ENCODE results near the gene ADAP1.

DNA sequence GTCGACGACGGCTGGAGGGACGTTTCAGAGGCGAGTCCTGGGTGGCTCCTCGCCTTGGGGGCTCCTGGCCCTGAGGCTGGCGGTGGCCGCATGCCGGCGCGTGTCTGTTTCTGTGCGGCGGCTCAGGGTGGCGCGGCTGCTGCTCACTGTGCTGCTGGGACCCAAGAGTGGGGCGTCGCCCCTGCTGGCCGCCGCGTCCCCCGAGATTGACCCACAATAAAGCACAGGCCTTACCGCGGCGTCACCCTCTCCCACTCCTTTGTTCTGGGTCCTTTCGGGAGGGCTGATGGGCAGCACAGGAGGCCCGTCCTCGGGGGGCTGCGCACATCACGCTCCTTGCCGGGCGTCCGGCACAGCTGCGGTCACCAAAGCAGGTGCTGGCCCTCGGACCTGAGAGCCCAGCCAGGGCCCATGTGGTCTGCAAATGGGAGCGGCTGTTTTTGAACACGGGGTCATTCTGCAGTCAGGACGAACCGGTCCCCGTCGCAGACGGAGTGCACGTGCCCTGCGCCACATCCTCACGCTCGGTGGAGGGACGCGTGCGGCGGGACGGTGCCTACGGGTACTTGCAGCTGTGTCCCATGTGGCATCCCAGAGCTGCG lies 58.9 kb downstream of the ADAP1 start:
- TF ChIP-seq ZNF830 (tag by site-specific recombination; IDR thresholded peaks at IDR 0.05; ENCODE audit: low read depth) (no peak), ZNF311 (tag by site-specific recombination; IDR thresholded peaks at IDR 0.05; ENCODE audit: borderline replicate concordance) (no peak), KLF1 (tag by site-specific recombination; IDR thresholded peaks at IDR 0.05) (no peak), EGR2 (tag by site-specific recombination; IDR thresholded peaks at IDR 0.05; ENCODE audit: low read depth) (no peak)
- TF ChIP-seq, protein P1, sequence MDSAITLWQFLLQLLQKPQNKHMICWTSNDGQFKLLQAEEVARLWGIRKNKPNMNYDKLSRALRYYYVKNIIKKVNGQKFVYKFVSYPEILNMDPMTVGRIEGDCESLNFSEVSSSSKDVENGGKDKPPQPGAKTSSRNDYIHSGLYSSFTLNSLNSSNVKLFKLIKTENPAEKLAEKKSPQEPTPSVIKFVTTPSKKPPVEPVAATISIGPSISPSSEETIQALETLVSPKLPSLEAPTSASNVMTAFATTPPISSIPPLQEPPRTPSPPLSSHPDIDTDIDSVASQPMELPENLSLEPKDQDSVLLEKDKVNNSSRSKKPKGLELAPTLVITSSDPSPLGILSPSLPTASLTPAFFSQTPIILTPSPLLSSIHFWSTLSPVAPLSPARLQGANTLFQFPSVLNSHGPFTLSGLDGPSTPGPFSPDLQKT (IDR thresholded peaks at IDR 0.05; ENCODE audit: borderline replicate concordance, low read depth, low read length): no peak
- TF ChIP-seq, protein P2, sequence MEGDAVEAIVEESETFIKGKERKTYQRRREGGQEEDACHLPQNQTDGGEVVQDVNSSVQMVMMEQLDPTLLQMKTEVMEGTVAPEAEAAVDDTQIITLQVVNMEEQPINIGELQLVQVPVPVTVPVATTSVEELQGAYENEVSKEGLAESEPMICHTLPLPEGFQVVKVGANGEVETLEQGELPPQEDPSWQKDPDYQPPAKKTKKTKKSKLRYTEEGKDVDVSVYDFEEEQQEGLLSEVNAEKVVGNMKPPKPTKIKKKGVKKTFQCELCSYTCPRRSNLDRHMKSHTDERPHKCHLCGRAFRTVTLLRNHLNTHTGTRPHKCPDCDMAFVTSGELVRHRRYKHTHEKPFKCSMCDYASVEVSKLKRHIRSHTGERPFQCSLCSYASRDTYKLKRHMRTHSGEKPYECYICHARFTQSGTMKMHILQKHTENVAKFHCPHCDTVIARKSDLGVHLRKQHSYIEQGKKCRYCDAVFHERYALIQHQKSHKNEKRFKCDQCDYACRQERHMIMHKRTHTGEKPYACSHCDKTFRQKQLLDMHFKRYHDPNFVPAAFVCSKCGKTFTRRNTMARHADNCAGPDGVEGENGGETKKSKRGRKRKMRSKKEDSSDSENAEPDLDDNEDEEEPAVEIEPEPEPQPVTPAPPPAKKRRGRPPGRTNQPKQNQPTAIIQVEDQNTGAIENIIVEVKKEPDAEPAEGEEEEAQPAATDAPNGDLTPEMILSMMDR (tag by site-specific recombination; IDR thresholded peaks at IDR 0.05): no peak
- TF ChIP-seq, protein P3, sequence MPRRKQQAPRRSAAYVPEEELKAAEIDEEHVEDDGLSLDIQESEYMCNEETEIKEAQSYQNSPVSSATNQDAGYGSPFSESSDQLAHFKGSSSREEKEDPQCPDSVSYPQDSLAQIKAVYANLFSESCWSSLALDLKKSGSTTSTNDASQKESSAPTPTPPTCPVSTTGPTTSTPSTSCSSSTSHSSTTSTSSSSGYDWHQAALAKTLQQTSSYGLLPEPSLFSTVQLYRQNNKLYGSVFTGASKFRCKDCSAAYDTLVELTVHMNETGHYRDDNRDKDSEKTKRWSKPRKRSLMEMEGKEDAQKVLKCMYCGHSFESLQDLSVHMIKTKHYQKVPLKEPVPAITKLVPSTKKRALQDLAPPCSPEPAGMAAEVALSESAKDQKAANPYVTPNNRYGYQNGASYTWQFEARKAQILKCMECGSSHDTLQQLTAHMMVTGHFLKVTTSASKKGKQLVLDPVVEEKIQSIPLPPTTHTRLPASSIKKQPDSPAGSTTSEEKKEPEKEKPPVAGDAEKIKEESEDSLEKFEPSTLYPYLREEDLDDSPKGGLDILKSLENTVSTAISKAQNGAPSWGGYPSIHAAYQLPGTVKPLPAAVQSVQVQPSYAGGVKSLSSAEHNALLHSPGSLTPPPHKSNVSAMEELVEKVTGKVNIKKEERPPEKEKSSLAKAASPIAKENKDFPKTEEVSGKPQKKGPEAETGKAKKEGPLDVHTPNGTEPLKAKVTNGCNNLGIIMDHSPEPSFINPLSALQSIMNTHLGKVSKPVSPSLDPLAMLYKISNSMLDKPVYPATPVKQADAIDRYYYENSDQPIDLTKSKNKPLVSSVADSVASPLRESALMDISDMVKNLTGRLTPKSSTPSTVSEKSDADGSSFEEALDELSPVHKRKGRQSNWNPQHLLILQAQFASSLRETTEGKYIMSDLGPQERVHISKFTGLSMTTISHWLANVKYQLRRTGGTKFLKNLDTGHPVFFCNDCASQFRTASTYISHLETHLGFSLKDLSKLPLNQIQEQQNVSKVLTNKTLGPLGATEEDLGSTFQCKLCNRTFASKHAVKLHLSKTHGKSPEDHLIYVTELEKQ (tag by site-specific recombination; IDR thresholded peaks at IDR 0.05; ENCODE audit: borderline replicate concordance): no peak
